K562 (cell line): Measurements from ENCODE around the gene CFAP92. TPM values are rescaled to one million over a fixed set of nuclear protein-coding genes. Genes with fewer than 3 reads are reported as not detected.

Experiments
- ATAC-seq: fragments of 200-7000 bp; cut with Tn5 transposase; 3 replicates; pipeline ENCODE4 v1.9.1; 2020; ENCODE audit warnings: moderate library complexity
- BruUV-seq: library from RNA; stranded (reverse); fragments of 400-500 nt; replicated peaks from 2 replicates; lab custom pipeline; 2021; lab: Mats Ljungman, UMichigan
- CTCF ChIA-PET: fragments of 300-600 bp; formaldehyde crosslinking; extraction: SDS; loops from one replicate; lab custom pipeline; 2021; ENCODE audit warnings: low intra/inter-chr PET ratio; lab: Yijun Ruan, JAX
- POLR2A ChIA-PET: fragments of 300-600, 350-650 bp; sonication (Branson Sonifier 250); formaldehyde crosslinking; extraction: SDS; loops from one replicate; lab custom pipeline; 2021; ENCODE audit warnings: antibody characterized with exemption, inconsistent platforms; lab: Yijun Ruan, JAX
- DNase-seq, 4 experiments: peaks; one replicate each; pipeline versions ENCODE4 v3.0.0 to v3.0.0-alpha.2; 2011 to 2018; ENCODE audit warnings: low spot score in 3 of 4, mixed read lengths in 3 of 4; ENCODE audit errors: extremely low read depth in 1 of 4
- FAIRE-seq: peaks from 2 replicates; lab custom pipeline; 2011; peaks lifted over from hg19 to GRCh38; lab: Jason Lieb, UNC
- H2AFZ ChIP-seq: 2 replicates; pipeline ENCODE4 v1.6.0; 2011; ENCODE audit warnings: low read depth, low read length, control low read depth, inconsistent platforms
- H3K27ac ChIP-seq: fragments of 200-600 bp; 3 replicates; pipeline ENCODE4 v1.8.0; 2011; ENCODE audit warnings: low read depth, mild to moderate bottlenecking, control low read depth, inconsistent platforms, low read length, moderate library complexity, mixed read lengths; ENCODE audit errors: extremely low read depth
- H3K27me3 ChIP-seq, 2 experiments: fragments of 300-600 bp in 1 of 2; 2 replicates in 1 of 2; 3 replicates in 1 of 2; pipeline versions ENCODE4 v1.6.0 to v1.8.0; 2011; ENCODE audit warnings: inconsistent platforms in 2 of 2, low read length in 2 of 2, mild to moderate bottlenecking in 1 of 2, mixed read lengths in 1 of 2, moderate library complexity in 1 of 2; ENCODE audit not compliant: control insufficient read depth in 2 of 2, insufficient read depth in 2 of 2
- H3K36me3 ChIP-seq: fragments of 300-600 bp; 3 replicates; pipeline ENCODE4 v1.8.0; 2011; ENCODE audit warnings: mild to moderate bottlenecking, low read length, inconsistent platforms; ENCODE audit not compliant: control insufficient read depth, insufficient read depth
- H3K4me1 ChIP-seq, 2 experiments: fragments of 200-600 bp in 1 of 2; replicated peaks in 1 of 2; 2 replicates in 1 of 2; 3 replicates in 1 of 2; pipeline versions ENCODE4 v1.5.1 to v1.8.0; 2011; ENCODE audit warnings: inconsistent platforms in 2 of 2, low read length in 2 of 2, mild to moderate bottlenecking in 1 of 2, mixed read lengths in 1 of 2, moderate library complexity in 1 of 2; ENCODE audit not compliant: control insufficient read depth in 2 of 2, insufficient read depth in 2 of 2
- H3K4me2 ChIP-seq: 2 replicates; pipeline ENCODE4 v1.6.1; 2011; ENCODE audit warnings: low read length, control low read depth, inconsistent platforms, mixed read lengths; ENCODE audit not compliant: insufficient read depth
- H3K4me3 ChIP-seq: fragments of 200-600 bp; sonication (generic), shearing (Covaris generic); 2 replicates; pipeline ENCODE4 v1.5.1; 2016; ENCODE audit warnings: control low read depth, inconsistent platforms
- H3K79me2 ChIP-seq: fragments of 200-600 bp; 3 replicates; pipeline ENCODE4 v1.8.0; 2011; ENCODE audit warnings: low read length, inconsistent platforms; ENCODE audit not compliant: control insufficient read depth, insufficient read depth
- H3K9ac ChIP-seq, 2 experiments: 2 replicates each; pipeline versions ENCODE4 v1.6.0 to v1.6.1; 2011; ENCODE audit warnings: low read depth in 2 of 2, low read length in 2 of 2, control low read depth in 1 of 2, inconsistent platforms in 1 of 2, mild to moderate bottlenecking in 1 of 2, mixed read lengths in 1 of 2; ENCODE audit not compliant: insufficient read depth in 1 of 2
- H3K9me1 ChIP-seq: one replicate; pipeline ENCODE4 v1.6.0; 2011; ENCODE audit warnings: inconsistent platforms, mild to moderate bottlenecking, low read length, moderate library complexity; ENCODE audit not compliant: control insufficient read depth, insufficient read depth
- H3K9me3 ChIP-seq: replicated peaks from 2 replicates; pipeline ENCODE4 v1.5.1; 2011; ENCODE audit warnings: low read depth, low read length, inconsistent platforms; ENCODE audit not compliant: control insufficient read depth, insufficient read depth
- H4K20me1 ChIP-seq: replicated peaks from 2 replicates; pipeline ENCODE4 v1.6.1; 2011; ENCODE audit warnings: low read length, inconsistent platforms, mixed read lengths; ENCODE audit not compliant: control insufficient read depth, insufficient read depth
- MBD2 ChIP-seq: sonication (generic); IDR thresholded peaks from 2 replicates; pipeline ENCODE4 v1.6.1; 2016; ENCODE audit warnings: low read depth, borderline replicate concordance
- SMAD4 ChIP-seq: fragments of 250-450 bp; sonication (Bioruptor Pico); conservative IDR thresholded peaks from 2 replicates; pipeline ENCODE4 v1.8.0; 2021; ENCODE audit warnings: inconsistent platforms, mild to moderate bottlenecking, moderate library complexity
- ZNF395 ChIP-seq: fragments of 200-800 bp; sonication (Bioruptor generic); IDR thresholded peaks from 2 replicates; pipeline ENCODE4 v1.6.1; 2017; ENCODE audit warnings: missing genetic modification characterization, missing compliant biosample characterization
- ZNF668 ChIP-seq: fragments of 250-450 bp; sonication (Bioruptor Pico); IDR thresholded peaks from 2 replicates; pipeline ENCODE4 v1.8.0; 2022; ENCODE audit warnings: mild to moderate bottlenecking, inconsistent platforms
- WGBS: fragments of 100-300 bp; shearing (Covaris generic); methylation state at CpG from one replicate; pipeline ENCODE4 v1.1.6; 2016; ENCODE audit warnings: low coverage, mixed read lengths; ENCODE audit not compliant: insufficient coverage; ENCODE audit errors: missing lambda C conversion rate; 5-methylcytosine and 5-hydroxymethylcytosine counted together
- in situ Hi-C: fragments of 300-500 bp; cut with MboI; formaldehyde crosslinking; loops from 4 replicates; pipeline ENCODE4 v1.15.0; 2018; ENCODE audit warnings: inconsistent platforms, mixed read lengths
- intact Hi-C: fragments of 100-400 bp; cut with micrococcal nuclease; formaldehyde crosslinking; loops from 2 replicates; pipeline ENCODE4 v1.14.2; 2022
- polyA plus RNA-seq, 8 experiments: library from polyadenylated mRNA; depleted of rRNA in 4 of 8; stranded (reverse) in 5 of 8; unstranded in 3 of 8; fragments of >200 nt; fragmentation: Nextera tagmentation in 2 of 8; fragmentation: Illumina TruSeq in 1 of 8; extraction: Ambion mirVana in 2 of 8; extraction: Trizol in 1 of 8; gene quantifications; 2 replicates each; pipeline versions ENCODE4 v1.2.1 to v1.2.3, GENCODE V29; 2011 to 2014; ENCODE audit warnings: inconsistent platforms in 1 of 8, missing spikeins in 1 of 8
- total RNA-seq, 7 experiments: library from RNA; depleted of rRNA in 6 of 7; stranded (reverse); fragments of >200 nt in 6 of 7; fragmentation: Illumina TruSeq in 2 of 7; extraction: Trizol in 2 of 7; gene quantifications; 2 replicates each; pipeline versions ENCODE4 v1.2.1 to v1.2.3, GENCODE V29; 2011 to 2021; ENCODE audit warnings: low replicate concordance in 1 of 7

Gene CFAP92
- total and polyA plus RNA-seq, 9 of the 15 experiments (the other 6 are each of a cell fraction or from before 2014, with no cell fraction given): 0.06 to 0.62 (median 0.36) TPM

- intact Hi-C loops: no loop called here
- Histone ChIP-seq H3K4me1 (no peaks in the 10 kb centered on the region), H3K36me3 (peaks cover 92% of the 10 kb centered on the region; the same call in 2 of the 3 replicates), H3K27ac (no peak overlapping the region), H2AFZ (no peak overlapping the region), H3K4me2 (no peak overlapping the region), H3K4me3 (no peak overlapping the region), H3K9me3 (no peaks in the 10 kb centered on the region), H3K9me1 (no peaks in the 10 kb centered on the region), H3K9ac (no peak overlapping the region), H4K20me1 (no peaks in the 10 kb centered on the region), H3K27me3 (no peaks in the 10 kb centered on the region), H3K79me2 (no peaks in the 10 kb centered on the region)
- BruUV-seq: no TSS peak
- no peak for TF ChIP-seq SMAD4 (CRISPR knock-in tag)
- TF ChIP-seq ZNF395 (CRISPR knock-in tag): no peak
- TF ChIP-seq MBD2: no peak
- TF ChIP-seq ZNF668 (CRISPR knock-in tag): no peak
- no peak for DNase-seq
- WGBS: 80% methylated on average over 2 of the region's 9 CpGs
- no peak for ATAC-seq
- no peak for FAIRE-seq
- POLR2A ChIA-PET: interaction anchor here (0.7 kb wide), 1 partner anchor 35 kb away, joined by 3 read pairs; no protein-coding TSS in a partner anchor
- in situ Hi-C loops: no loop called here
- CTCF ChIA-PET: no interaction called here
Observed at GRCh38 chr3:128902426-128902825, 91.5 kb downstream of the CFAP92 start.
